Measurements from ENCODE around the gene STBD1. TPM values are rescaled to one million over a fixed set of nuclear protein-coding genes. Genes with fewer than 3 reads are reported as not detected.

STBD1 gene
- total and polyA plus RNA-seq, 2 experiments from 2014 or later = 29.7 to 34.2 TPM

DNA sequence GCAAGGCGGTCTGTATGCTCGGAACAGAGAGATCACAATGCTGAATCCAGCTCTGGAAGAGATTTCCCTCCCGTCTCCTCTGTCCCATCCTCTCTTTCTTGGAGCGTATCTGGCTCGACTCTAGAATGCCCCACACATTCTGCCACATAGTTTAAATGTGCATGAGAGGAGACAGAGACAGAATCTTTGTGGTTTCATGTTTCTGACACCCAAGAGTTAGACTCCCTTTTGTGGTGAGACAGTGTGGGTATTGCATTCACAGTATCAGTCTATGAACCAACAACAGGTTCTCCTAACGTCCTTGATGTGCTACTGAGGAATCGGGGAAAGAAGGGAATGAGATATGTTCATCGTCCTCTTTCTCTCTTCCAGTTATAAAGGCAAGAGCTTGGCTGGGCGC, 29.7 kb upstream of the STBD1 start:
- no peaks in the 10 kb centered on the region for H4K20me1 ChIP-seq (ENCODE audit: insufficient read depth, poor library complexity, severe bottlenecking)
- peak overlapping the region; percentile 76 for H3K27ac ChIP-seq
- 94% methylated on average over 9 of the region's 9 CpGs for WGBS (ENCODE audit: low lambda C conversion rate, missing lambda C conversion rate)
- no peak overlapping the region for H3K4me3 ChIP-seq
- no peaks in the 10 kb centered on the region for H3K79me2 ChIP-seq
- H3K9me2 ChIP-seq (replicated peaks; ENCODE audit: insufficient read depth) = no peaks in the 10 kb centered on the region
- H2AFZ ChIP-seq = no peak overlapping the region
- no peaks in the 10 kb centered on the region for H3K27me3 ChIP-seq
- no peaks in the 10 kb centered on the region for H3K36me3 ChIP-seq (replicated peaks; ENCODE audit: insufficient read depth, low read depth)
- TF ChIP-seq EZH2 (IDR thresholded peaks at IDR 0.05; ENCODE audit: borderline replicate concordance) = no peak
- no peak for TF ChIP-seq EZH2phosphoT487 (IDR thresholded peaks at IDR 0.05; ENCODE audit: low read depth, severe bottlenecking, unreplicated experiment)
- TF ChIP-seq, protein P1, sequence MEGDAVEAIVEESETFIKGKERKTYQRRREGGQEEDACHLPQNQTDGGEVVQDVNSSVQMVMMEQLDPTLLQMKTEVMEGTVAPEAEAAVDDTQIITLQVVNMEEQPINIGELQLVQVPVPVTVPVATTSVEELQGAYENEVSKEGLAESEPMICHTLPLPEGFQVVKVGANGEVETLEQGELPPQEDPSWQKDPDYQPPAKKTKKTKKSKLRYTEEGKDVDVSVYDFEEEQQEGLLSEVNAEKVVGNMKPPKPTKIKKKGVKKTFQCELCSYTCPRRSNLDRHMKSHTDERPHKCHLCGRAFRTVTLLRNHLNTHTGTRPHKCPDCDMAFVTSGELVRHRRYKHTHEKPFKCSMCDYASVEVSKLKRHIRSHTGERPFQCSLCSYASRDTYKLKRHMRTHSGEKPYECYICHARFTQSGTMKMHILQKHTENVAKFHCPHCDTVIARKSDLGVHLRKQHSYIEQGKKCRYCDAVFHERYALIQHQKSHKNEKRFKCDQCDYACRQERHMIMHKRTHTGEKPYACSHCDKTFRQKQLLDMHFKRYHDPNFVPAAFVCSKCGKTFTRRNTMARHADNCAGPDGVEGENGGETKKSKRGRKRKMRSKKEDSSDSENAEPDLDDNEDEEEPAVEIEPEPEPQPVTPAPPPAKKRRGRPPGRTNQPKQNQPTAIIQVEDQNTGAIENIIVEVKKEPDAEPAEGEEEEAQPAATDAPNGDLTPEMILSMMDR (IDR thresholded peaks at IDR 0.05; ENCODE audit: poor library complexity) = no peak
- H3K4me1 ChIP-seq (ENCODE audit: insufficient read depth) = peaks cover 24% of the 10 kb centered on the region
- DNase-seq (ENCODE audit: low spot score) = no peak
- H3K9me3 ChIP-seq (ENCODE audit: low read depth) = no peaks in the 10 kb centered on the region
- no peak overlapping the region for H3K4me2 ChIP-seq

DNA sequence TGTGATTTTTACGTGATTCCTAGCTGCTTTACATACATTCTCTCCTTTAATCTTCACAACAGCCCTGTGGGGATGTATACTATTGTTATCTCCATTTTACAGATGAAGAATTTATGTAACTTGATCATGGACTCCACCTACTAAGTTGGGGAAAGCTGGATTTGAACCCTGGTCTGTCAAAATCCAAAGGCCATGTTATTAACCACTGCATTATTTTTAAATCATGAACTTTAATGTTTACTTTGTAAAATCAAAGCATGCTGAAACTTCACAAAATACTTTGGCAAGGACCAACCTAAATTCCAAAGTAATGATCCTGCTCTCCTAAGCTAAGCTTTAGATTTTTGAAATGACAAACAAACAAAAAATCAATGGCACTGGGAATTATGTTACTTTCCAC, 28.9 kb upstream of the STBD1 start:
- Histone ChIP-seq H3K4me3 (no peak overlapping the region), H3K9me3 (ENCODE audit: low read depth) (no peaks in the 10 kb centered on the region), H3K36me3 (replicated peaks; ENCODE audit: insufficient read depth, low read depth) (no peaks in the 10 kb centered on the region), H2AFZ (no peak overlapping the region), H3K4me1 (ENCODE audit: insufficient read depth) (peaks cover 24% of the 10 kb centered on the region), H3K9me2 (replicated peaks; ENCODE audit: insufficient read depth) (no peaks in the 10 kb centered on the region), H3K79me2 (no peaks in the 10 kb centered on the region), H3K27me3 (no peaks in the 10 kb centered on the region), H3K4me2 (no peak overlapping the region), H3K27ac (peak overlapping the region; percentile 77), H4K20me1 (ENCODE audit: insufficient read depth, poor library complexity, severe bottlenecking) (no peaks in the 10 kb centered on the region)
- DNase-seq (ENCODE audit: low spot score) = no peak
- no peak for TF ChIP-seq EZH2 (IDR thresholded peaks at IDR 0.05; ENCODE audit: borderline replicate concordance)
- no peak for TF ChIP-seq EZH2phosphoT487 (IDR thresholded peaks at IDR 0.05; ENCODE audit: low read depth, severe bottlenecking, unreplicated experiment)
- TF ChIP-seq, protein P1 (IDR thresholded peaks at IDR 0.05; ENCODE audit: poor library complexity) = no peak
- 89% methylated on average over 1 of the region's 1 CpG for WGBS (ENCODE audit: low lambda C conversion rate, missing lambda C conversion rate)

DNA sequence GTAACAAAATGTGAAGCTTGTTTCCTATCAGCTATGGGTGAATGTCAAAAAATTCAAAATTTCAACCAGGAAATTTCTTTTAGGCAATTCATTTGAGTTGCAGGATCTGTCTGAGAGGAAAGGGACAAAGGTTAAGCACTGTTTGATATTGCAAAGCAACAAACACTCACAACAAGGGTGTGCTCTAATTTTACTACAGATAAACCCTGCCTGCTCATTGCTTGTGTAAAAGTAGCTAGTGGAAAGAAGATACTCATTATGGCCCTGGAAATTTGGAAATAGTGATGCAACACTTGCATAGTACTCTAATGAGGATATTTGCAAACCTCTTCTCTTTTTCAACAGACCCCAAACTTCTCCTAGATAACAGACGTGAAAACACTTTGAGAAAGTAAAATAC, 27.9 kb upstream of the STBD1 start:
- no peak for TF ChIP-seq EZH2phosphoT487 (IDR thresholded peaks at IDR 0.05; ENCODE audit: low read depth, severe bottlenecking, unreplicated experiment)
- TF ChIP-seq, protein P1 (IDR thresholded peaks at IDR 0.05; ENCODE audit: poor library complexity) = no peak
- TF ChIP-seq EZH2 (IDR thresholded peaks at IDR 0.05; ENCODE audit: borderline replicate concordance) = no peak
- WGBS (ENCODE audit: low lambda C conversion rate, missing lambda C conversion rate) = 74% methylated on average over 1 of the region's 1 CpG
- no peaks in the 10 kb centered on the region for H3K36me3 ChIP-seq (replicated peaks; ENCODE audit: insufficient read depth, low read depth)
- no peaks in the 10 kb centered on the region for H3K79me2 ChIP-seq
- H2AFZ ChIP-seq = no peak overlapping the region
- H4K20me1 ChIP-seq (ENCODE audit: insufficient read depth, poor library complexity, severe bottlenecking) = no peaks in the 10 kb centered on the region
- no peak overlapping the region for H3K4me3 ChIP-seq
- peaks cover 24% of the 10 kb centered on the region for H3K4me1 ChIP-seq (ENCODE audit: insufficient read depth)
- H3K9me3 ChIP-seq (ENCODE audit: low read depth) = no peaks in the 10 kb centered on the region
- DNase-seq (ENCODE audit: low spot score) = no peak
- no peak overlapping the region for H3K4me2 ChIP-seq
- H3K9me2 ChIP-seq (replicated peaks; ENCODE audit: insufficient read depth) = no peaks in the 10 kb centered on the region
- no peaks in the 10 kb centered on the region for H3K27me3 ChIP-seq
- H3K27ac ChIP-seq = peak overlapping the region; percentile 77

DNA sequence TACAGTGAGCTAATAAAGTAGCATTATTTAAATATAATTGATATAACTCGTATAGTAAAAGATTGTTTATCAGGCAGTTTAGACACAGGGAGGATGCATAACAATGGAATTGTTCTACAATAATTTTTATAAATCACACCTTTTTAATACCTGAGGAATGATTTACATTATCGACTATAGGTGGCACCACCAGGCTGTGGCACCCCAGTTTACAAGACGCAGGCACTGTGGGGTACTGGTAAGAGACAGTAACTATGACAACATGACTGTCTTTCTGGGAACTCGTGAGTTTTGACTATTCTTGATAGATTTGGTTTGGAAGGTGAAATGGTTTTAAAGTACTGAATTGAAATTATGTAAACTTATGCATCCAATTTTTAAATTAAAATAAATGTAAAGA, 27.1 kb upstream of the STBD1 start:
- 85% methylated on average over 4 of the region's 4 CpGs for WGBS (ENCODE audit: low lambda C conversion rate, missing lambda C conversion rate)
- no peaks in the 10 kb centered on the region for H3K36me3 ChIP-seq (replicated peaks; ENCODE audit: insufficient read depth, low read depth)
- H3K27ac ChIP-seq = peak overlapping the region; percentile 77
- H4K20me1 ChIP-seq (ENCODE audit: insufficient read depth, poor library complexity, severe bottlenecking) = no peaks in the 10 kb centered on the region
- no peak overlapping the region for H3K4me2 ChIP-seq
- no peaks in the 10 kb centered on the region for H3K79me2 ChIP-seq
- peaks cover 23% of the 10 kb centered on the region for H3K4me1 ChIP-seq (ENCODE audit: insufficient read depth)
- no peaks in the 10 kb centered on the region for H3K9me3 ChIP-seq (ENCODE audit: low read depth)
- no peaks in the 10 kb centered on the region for H3K9me2 ChIP-seq (replicated peaks; ENCODE audit: insufficient read depth)
- H3K27me3 ChIP-seq = no peaks in the 10 kb centered on the region
- no peak for DNase-seq (ENCODE audit: low spot score)
- H2AFZ ChIP-seq = no peak overlapping the region
- TF ChIP-seq EZH2 (IDR thresholded peaks at IDR 0.05; ENCODE audit: borderline replicate concordance) (no peak), EZH2phosphoT487 (IDR thresholded peaks at IDR 0.05; ENCODE audit: low read depth, severe bottlenecking, unreplicated experiment) (no peak)
- TF ChIP-seq, protein P1 (IDR thresholded peaks at IDR 0.05; ENCODE audit: poor library complexity) = no peak
- H3K4me3 ChIP-seq = no peak overlapping the region
